Fibroblast of gingiva (primary cell): ENCODE results near the gene SLC7A1.

ENCODE experiments used
- DNase-seq: peaks from one replicate; pipeline ENCODE4 v3.0.0-alpha.2; 2011; ENCODE audit warnings: low read depth

The SLC7A1 gene

DNA sequence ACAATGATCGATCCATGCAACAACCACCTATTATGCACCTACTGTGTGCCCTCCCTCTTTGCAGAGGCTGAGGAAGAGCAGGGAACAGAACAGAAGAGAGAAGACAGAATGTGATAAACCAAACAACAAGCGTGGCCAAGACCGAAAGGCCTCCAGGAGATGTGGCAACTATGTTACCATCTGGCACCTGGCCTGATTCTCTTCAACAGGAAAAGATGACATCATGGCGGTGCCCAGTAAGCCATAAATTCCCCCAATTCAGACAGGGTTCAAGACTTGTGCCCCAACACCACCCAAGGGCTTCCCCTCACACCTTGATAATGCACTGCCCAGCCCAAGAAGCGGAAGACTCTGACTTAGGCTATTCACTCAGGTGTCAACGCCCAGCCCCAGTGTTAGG is 44.3 kb downstream of the SLC7A1 start:
- DNase-seq, result peak; percentile 13

DNA sequence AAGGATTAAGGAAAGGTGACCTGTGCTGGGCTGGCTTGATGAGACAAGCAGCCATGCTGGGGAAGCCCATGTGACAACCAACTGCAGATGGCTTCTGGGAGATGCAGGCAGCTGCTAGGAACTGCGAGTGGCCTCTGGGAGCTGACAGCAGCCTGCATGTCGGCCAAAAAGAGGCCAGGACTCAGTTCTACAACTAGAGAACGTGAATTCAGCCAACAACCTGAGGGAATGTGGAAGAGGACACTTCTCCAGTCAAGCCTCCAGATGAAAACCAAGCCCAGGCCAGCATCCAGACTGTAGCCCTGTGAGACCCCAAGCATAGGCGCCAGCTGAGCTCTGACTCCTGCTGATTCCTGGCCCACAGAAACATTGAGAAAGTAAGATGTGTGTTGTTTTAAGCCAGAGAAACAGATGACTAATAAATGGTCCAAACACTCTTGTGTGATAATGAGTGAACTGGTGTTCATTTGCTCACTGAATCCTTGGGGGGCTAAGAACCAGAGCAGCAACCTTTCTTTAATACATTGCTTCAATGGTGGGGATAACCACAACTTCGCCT is 45.0 kb downstream of the SLC7A1 start:
- DNase-seq, result no peak

DNA sequence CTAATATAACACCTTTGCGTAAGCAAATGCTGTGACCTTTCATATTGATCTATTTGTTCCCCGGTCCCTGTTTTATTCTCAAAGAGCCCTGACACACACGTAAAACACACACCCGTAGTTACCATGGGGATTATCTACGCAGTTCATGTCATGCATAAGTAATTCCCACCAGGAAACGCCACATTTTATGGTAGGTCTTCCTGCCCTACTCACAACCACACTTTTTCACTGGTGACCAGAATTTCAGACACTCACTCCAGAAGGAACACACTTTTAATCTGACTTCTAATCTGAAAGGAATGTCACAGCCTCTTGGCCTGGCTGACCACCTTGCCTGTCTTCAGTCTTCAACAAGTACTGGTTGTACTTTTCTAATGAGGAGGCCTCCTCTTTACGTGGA is 46.8 kb downstream of the SLC7A1 start:
- DNase-seq, result no peak

DNA sequence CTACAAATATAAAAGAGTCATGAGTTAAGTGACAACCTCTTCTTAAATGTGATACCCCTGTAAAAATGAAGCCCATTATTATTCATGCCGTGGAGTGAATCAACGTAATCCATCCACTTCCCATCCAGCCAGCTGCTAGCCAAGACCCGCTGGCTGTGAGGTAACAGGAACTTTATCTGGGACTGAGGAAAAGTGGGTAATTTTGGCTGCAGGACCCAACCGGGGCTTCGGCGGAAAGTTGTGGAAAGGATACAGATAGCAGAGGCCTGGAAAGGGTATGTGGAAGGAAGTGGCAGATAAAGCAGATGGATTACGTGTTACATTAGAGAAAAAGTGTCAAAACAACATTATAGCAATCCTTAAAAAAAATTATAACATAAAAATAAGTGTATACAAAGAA is 48.3 kb downstream of the SLC7A1 start:
- DNase-seq, result no peak

DNA sequence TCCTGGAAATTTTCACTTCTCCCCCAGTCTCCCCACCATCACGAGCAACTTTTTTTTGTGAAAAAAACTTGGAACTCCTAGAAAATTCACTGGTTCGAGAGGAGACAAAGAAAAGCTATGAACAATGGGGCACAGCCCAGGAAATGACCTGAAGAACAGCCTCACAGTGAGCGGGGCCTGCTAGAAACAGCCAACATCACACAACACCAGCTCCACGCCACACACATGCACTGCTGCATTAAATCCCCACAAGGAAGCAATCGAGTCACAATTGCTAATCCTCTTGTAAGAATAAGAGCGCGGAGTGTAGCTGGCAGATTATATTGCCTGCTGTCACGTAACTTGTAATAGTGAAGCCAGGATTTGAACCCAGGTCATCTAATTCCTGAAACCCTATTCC is 48.8 kb downstream of the SLC7A1 start:
- DNase-seq, result no peak

DNA sequence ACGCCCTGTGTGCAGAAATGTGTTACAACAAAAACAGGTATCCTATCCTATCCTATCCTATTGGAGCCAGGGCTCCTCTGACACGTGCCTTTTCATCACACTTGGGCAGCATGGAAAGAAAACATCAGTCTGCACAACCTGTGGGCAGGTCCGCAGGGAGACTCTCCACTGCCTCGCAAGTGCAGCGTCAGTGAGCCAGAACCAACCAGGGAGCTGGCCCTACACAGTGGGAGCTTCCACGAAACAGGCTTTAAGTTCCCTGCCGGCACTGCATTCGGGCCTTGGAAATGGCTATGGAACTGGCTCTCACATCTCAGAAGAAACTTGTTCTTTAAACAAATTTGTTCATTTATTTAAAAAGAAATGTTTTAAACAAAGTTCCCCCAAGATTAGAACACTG is 49.5 kb downstream of the SLC7A1 start:
- no peak for DNase-seq

DNA sequence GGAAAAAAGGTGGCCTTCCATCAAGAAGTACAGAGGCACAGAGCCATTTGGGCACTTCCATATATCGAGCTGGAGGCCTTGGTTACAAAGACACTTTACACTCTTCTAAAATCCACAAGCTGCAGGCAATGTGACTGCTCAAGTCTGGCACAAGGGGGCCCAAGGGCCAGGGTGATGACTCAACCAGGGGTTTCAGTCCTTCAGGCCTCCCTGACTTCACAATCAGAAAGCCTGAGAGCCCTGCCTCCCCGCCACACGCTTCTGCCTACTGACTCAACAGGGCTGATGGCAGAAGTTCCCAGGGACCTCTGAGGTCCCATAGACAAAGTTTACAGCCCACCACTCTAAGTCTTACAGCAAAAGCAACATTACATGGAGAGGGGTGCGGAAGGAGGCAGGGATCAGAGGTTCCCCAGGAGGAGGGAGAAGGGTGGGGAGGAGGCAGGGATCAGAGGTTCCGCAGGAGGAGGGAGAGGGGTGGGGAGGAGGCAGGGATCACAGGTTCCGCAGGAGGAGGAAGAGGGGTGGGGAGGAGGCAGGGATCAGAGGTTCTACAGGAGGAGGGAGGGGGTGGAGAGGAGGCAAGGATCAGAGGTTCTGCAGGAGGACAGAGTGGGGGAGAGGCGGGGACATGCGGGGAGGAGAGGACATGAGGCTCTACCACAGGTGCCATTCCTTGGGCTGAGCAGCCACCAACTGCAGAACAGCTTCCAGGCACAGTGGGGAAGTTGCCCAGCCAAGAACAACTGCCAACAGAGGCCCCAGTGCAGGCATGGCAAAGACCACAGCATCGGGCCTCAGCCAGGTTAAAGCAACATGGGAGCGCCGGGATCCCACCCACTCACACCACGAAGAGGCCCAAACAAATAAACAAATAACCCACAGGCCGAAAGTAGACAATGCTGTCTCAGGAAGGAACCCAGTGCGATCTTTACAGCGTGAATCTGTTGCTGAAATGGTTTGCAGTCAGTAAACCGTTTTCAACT is 52.0 kb downstream of the SLC7A1 start:
- no peak for DNase-seq

DNA sequence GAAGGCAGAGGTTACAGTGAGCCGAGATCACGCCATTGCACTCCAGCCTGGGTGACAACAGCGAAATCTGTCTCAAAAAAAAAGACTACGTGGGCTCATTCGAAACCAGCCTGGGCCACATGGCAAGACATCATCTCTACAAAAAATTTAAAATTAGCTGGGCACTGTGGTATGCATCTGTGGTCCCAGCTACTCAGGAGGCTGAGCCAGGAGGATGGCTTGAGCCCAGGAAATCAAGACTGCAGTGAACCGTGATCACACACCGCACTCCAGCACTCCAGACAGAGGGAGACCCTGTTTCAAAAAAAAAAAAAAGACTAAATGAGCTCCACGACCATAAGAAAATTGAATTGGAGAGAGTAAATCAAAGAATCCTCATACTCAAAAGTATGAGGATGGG is 53.1 kb downstream of the SLC7A1 start:
- DNase-seq, result no peak

DNA sequence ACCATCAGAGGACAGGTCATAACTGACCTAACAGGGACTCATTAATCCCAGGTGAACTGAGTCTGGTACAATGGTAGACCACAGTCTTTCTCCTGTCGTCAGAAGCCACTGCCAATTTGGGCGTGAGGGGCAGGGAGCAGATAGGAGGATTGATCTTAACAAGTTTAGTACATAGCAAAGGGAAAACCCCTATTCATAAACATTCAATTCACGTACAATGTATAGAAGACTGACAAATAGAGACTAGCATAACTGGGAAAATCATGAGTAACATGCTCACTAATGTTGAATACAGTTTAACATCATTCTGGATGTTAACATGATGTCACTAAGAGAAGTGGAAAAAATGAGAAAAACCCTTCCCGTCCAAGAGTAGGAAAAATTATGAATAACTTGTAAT is 54.1 kb downstream of the SLC7A1 start:
- DNase-seq, result no peak

DNA sequence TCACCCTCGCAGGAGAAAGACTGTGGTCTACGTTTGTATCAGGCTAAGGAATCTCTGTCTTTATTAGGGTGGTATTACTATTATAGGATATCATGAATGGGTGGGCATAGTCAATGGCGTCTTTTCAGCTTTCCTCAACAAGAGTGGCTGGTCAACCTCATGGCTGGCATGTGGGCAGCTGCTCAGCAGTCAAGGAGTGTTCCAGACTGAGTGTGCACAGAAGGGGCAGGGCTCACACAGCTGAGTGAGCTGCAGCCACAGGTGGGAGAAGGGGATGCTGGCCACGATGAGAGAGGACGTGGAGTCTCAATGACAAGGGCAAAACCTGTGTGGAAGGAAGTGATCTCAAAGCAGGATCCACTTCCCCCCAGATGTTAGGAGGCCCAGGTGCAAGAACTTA is 54.7 kb downstream of the SLC7A1 start:
- DNase-seq, result no peak

DNA sequence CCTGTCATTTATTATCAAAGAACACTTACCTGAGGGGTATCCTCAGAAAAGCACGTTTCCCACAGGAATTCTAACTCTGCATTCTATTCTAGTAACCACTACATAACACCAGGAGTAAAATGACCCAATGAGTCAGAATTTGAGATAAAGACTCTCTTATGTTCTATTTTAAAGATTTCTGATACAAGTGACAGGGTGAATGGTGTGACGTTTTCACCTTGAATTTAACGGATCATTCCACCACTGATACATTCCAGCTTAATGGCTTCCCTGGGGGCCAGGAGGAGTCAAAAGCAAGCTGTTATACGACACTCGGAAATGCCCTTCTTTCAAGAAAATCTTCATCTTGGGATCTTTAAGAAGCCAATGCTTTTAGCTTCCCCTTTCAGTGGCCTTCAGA is 55.2 kb downstream of the SLC7A1 start:
- no peak for DNase-seq

DNA sequence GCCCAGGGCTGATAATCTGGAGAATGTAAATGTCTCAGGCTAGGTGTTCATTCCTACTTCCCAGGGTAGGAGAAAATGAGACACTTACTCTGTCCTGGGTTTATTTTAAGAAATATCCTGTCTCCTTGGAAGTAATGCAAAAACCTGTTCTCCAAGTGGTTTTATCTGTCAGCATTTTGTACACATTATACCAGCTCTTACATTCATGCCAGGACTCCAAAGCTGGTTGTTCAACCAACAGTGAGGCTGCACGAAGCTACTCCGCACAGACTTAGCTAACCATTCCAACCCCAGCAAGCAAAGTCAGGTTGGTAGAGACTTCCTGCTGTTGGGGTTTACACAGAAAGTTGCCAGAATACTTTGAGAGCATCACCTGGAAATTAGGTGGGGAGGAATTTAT is 55.6 kb downstream of the SLC7A1 start:
- DNase-seq, result no peak

DNA sequence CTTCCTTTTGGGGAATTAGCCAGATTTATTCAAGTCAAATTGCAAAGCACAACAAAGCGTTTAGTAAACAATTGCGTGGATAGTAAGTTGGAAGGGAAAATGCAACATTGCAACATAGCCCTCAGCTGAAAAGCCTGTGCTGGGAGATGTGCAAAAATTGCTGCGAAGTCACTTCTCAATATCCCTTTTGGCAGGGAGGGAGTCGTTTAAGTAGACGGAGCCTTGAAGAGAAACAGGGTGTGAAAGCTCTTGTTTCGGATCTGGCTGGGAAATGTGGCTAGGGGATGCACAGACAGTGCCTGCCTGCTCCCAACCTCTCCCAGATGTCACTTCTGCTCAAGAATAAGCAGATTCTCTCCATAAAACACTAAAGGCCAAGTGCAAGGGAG is 56.8 kb downstream of the SLC7A1 start:
- peak; percentile 68 for DNase-seq

DNA sequence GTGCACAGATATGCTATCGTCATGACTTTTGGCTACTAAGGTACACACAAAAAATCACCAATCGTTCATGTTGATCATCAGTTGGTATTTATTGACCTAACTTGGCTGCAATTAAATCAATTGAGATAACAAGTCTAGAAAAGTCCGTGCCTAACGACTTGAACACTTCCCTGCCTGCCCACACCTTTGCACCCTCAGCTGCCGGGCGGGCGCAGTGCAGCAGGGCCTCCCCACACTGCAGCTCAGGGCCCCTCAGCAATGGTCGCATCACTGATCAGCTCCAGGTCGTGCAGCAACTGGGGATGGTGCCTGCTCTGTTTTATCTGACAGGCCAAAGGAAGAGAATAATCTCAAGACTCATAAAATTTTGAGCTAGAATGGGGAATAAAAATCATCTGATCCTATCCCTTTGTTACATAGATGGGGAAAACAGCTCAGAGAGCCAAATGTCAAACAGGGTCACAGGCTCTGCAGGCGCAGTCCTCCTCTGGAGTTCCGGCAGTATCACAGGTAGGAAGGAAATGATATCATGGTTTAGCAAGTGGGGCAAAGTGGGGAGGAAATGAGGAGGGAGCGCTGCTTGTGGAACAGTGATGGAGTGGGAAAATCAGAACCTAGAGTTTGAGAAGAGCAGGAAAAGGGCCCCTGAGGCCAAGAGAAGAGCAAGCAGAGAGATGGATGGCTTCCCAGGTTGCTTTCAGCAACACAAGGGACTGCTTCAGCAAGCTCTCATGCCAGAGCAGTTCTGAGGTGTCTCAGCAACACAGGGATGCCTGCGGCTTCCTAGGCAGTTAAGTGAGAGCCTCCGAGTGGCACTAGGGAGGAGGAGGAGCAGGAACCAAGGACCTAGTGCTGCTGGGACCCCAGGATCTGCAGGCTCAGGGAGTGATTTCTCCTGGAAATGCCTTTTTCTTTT is 57.5 kb downstream of the SLC7A1 start:
- DNase-seq, result no peak

DNA sequence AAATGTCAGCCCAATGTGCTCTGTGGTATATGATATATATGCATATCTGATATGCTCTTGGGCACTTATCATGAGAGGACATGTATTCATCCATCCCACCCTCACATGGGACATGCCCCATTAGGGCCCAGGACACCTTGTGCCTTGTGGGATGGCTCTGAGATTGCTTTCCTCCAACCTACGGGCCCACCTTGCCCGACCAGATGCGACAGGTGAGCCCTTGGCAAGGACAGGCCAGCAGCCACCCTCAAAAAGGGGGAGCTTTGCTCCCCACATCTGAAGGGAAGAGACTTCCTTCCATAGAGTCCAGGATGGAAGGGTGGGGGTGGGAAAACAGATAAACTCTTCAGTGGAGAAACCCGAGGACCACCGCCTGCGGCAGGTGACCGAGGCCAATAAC is 58.6 kb downstream of the SLC7A1 start:
- no peak for DNase-seq

DNA sequence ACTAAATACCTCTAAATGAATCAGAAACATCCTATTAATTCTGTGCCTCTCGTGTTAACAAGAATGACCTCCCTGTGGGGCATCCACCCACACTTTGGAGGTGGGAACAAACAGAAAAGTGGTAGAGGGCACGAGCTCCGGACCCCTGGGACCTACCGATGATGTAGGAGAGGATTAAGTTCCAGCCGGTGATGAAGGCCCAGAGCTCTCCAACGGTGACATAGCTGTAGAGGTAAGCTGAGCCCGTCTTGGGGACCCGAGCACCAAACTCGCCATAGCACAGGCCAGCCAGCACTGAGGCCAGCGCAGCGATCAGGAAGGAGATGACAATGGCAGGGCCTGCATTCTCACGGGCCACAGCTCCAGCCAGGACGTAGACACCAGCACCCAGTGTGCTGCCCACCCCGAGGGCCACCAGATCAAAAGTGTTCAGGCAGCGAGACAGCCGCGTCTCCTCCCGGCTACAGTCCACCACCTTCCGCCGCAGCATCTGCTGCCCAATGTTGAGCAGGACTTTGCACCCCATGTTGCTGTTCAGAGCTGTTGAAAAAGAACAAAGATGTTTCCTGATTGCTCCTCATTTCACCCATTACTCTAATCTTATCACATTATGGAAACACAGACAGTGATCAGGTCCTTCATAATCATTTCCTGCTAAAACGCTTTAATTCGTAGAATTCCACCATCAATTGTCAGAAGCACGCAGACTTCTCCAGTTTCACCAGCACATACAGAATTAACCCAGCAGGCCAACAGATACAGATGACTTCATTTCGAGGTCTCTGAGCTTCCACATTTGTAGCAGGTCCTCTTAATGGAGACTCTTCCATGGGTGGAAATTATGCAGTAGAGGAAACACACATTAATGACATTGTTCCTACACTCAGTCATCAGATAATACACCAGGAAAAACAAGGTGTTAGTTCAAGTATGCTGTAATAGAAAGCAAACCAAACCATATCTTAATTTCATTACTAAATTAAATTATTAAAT is 59.5 kb downstream of the SLC7A1 start:
- DNase-seq, result no peak

DNA sequence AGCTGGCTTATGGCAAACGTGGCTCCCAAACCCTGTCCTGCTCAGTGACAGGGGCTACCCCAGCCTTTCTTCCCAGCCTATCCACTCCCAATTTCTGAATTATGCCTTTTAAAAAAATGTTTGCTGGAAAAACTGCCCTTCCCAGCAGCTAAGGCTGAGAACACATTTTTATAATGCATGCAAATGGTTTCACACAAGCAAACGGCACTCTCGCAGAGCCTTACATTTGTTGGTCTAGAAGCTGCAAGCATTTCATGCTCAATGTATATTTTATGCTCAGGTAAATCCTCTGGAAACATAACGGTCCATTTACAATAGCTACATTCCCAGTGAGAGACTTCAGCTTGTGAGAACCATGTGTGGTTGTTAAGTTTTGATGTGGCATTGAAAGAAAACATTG is 61.4 kb downstream of the SLC7A1 start:
- no peak for DNase-seq

DNA sequence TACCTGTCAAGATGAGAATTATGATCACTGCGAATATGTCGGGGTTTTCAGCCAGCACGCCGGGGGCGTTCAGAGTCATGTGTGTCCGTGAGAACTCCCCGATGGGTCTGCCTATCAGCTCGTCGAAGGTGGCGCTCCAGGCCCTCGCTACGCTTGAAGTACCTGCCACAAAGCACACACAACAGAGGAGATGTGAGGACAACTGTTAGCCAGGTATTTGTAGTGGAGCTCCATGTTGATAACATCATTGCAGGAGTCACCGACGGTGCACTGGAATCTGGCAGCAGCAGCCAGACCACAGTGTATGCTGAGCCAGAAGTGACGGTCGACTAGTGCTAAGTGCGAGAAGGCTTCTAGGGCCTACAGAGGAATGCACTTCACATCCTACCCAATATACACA is 62.7 kb downstream of the SLC7A1 start:
- DNase-seq, result no peak

DNA sequence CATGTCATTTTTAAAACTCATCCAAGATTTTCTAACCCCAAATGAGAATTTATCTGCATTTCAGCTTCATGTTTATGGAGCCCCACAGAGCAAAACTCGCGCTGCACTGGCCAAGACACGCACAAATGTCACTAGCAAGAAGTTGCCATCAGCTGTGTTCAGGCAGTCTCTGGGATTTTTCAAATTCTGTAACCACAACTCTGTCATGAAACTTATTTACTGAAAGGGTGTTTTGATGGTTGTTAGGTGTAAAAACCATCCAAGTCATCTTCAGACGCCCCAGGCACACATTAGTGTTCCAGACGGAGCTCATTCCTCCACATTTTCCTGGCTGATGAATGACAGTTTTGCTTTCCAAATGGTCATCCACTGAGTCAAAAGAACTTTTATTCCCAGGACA is 63.4 kb downstream of the SLC7A1 start:
- no peak for DNase-seq

DNA sequence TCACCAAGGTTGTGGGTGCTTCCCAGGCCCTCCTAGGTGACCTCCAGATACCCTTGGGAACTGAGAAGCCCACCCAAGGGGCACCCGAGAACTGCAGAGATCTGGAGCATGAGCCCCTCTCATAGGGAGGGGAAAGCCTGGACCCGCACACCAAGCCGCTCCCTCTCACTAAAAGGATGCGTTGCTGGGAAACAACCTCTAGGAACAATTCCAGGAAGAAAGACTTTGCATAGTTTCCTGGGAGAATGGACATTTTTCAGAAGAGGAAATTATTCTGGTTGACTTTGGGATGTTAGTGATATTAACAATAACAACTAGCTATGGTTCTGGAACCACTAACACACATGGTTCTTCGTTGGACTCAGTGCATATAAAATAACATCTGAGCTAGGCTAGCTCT is 64.6 kb downstream of the SLC7A1 start:
- no peak for DNase-seq

DNA sequence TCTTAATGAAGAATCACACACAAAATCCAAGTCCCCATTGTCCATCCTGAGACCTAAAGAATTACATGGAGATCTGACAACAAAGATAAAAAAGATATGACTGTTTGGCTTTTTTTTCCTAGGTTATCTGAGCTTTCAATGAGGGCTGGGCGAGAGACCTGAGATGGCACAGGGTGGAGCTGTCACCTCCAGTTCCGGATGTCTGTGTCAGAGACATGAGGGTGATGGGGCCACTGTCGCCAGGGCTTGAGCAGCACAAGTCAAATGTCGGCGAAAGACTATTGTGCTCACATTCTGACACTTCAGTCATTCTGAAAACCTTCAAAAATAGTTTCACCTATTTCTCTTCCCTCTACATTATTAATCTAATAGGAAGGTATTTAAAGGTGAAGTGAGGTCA is 65.7 kb downstream of the SLC7A1 start:
- DNase-seq, result no peak

DNA sequence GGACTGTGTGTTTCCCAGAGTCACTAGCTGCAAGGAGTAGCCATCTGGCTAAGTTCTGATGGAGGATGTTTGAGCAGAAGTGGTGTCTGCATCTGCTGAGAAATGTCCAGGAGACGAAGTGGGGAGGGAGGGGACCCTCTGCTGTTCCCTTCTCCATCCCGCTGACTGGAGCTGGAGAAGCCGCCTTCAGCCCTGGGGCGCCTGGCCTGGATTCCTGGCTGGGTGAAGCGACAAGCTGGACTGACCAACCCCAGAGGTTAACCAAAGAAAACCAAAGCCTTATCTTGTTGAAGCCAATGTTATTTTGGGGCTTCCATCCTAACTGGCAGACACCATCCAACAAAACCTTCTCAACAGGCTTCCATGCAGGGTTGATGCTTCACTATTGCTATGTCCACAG is 67.6 kb downstream of the SLC7A1 start:
- no peak for DNase-seq
